LNCaP clone FGC (cell line): ENCODE measurements around the gene SNRPD1.
"Not testable (repeated sequence)": the region's sequence is repeated elsewhere in the genome, so short reads cannot be mapped to it uniquely, and the experiment has no call there.

Experiments used
- DNase-seq: peaks from one replicate; pipeline ENCODE4 v3.0.0-alpha.2; 2011; ENCODE audit warnings: low read depth
- H3K4me3 ChIP-seq: 2 replicates; pipeline ENCODE4 v1.5.1; 2011; ENCODE audit warnings: mild to moderate bottlenecking, low read depth, low read length, control low read depth
- TF ChIP-seq, protein P1 (sequence below): IDR thresholded peaks from 2 replicates; pipeline ENCODE4 v1.5.1; 2012; ENCODE audit warnings: mild to moderate bottlenecking; ENCODE audit not compliant: control insufficient read depth, insufficient read depth; ENCODE audit errors: extremely low read depth

Gene SNRPD1

DNA sequence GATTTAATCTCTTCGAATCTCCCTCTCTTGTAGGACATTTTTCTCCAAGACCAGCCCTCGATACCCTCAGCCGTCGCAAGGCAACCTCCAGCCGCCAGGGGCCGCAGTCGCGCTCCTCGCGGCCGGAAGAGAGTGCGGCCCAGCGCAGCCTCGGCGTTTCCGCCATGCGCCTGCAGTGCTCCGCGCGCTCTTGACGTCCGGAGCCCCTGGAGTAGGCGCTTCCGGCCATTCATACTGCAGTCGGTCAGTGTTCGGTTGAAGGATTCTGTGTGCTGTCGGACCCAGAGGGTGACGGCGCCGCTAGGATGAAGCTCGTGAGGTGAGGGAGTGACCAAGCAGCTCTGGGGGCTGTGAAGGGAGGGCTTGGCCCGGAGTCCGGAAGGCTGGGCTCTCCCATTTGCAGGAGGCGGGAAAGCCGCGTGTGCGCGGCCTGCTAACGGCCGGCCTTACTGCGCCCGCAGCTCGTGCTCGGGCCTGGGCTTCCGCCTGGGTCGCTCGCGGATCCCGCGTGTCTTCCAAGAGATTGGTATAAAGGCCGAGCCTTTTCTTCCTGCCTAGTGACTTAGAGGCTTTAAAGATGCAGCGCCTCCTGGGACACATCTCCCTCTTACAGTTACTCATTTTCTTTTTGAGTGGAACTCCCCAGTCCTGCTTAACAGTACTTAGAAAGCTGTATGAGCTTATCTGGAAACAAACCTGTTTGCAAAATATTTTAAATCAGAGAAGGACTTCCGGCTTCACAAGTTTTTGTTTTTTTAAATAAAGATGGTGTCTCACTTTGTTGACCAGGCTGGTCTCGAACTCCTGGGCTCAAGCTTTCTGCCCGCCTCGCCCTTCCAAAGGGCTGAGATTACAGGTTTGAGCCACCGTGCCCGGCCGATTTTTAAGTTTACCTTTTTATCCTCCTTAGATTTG, at the start of gene SNRPD1:
TSS of gene SNRPD1 (plus strand) at position 190 of the 915 bp plus-strand sequence. CDS start at position 306, 116 bp downstream.
- TF ChIP-seq, protein P1, sequence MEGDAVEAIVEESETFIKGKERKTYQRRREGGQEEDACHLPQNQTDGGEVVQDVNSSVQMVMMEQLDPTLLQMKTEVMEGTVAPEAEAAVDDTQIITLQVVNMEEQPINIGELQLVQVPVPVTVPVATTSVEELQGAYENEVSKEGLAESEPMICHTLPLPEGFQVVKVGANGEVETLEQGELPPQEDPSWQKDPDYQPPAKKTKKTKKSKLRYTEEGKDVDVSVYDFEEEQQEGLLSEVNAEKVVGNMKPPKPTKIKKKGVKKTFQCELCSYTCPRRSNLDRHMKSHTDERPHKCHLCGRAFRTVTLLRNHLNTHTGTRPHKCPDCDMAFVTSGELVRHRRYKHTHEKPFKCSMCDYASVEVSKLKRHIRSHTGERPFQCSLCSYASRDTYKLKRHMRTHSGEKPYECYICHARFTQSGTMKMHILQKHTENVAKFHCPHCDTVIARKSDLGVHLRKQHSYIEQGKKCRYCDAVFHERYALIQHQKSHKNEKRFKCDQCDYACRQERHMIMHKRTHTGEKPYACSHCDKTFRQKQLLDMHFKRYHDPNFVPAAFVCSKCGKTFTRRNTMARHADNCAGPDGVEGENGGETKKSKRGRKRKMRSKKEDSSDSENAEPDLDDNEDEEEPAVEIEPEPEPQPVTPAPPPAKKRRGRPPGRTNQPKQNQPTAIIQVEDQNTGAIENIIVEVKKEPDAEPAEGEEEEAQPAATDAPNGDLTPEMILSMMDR: peak; percentile 98
- peak within 1 kb of the TSS; percentile 88 for H3K4me3 ChIP-seq
- DNase-seq: peak; percentile 78

GRCh38 chr18:21571772-21572171, 40.3 kb upstream of the SNRPD1 start:
- TF ChIP-seq, protein P1: no peak
- no peak overlapping the region for H3K4me3 ChIP-seq
- no peak for DNase-seq

- no peak for DNase-seq
- H3K4me3 ChIP-seq: no peak overlapping the region
- TF ChIP-seq, protein P1: no peak
Observed at GRCh38 chr18:21575656-21576055, 36.5 kb upstream of the SNRPD1 start.

GRCh38 chr18:21584391-21584790, 27.7 kb upstream of the SNRPD1 start:
- no peak overlapping the region for H3K4me3 ChIP-seq
- DNase-seq: no peak
- TF ChIP-seq, protein P1: no peak

DNA sequence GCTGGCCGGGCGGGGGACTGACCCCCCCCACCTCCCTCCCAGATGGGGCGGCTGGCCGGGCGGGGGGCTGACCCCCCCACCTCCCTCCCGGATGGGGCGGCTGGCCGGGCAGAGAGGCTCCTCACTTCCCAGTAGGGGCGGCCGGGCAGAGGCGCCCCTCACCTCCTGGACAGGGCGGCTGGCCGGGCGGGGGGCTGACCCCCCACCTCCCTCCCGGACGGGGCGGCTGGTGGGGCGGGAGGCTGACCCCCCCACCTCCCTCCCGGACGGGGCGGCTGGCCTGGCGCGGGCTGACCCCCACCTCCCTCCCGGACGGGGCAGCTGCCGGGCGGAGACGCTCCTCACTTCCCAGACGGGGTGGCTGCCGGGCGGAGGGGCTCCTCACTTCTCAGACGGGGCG, 19.8 kb upstream of the SNRPD1 start:
- not testable (repeated sequence) for H3K4me3 ChIP-seq, DNase-seq

- TF ChIP-seq, protein P1: no peak
- H3K4me3 ChIP-seq: no peak overlapping the region
- DNase-seq: no peak
Observed at GRCh38 chr18:21593540-21594257, 18.4 kb upstream of the SNRPD1 start.

GRCh38 chr18:21597620-21598019, 14.5 kb upstream of the SNRPD1 start:
- TF ChIP-seq, protein P1: no peak
- no peak overlapping the region for H3K4me3 ChIP-seq
- no peak for DNase-seq
